NCI-H748 (cell line): Measurements from ENCODE around the gene SMPDL3B.
"Not testable (repeated sequence)": the region's sequence is repeated elsewhere in the genome, so short reads cannot be mapped to it uniquely, and the experiment has no call there.

ENCODE experiments used
- DNase-seq: peaks from one replicate; lab custom pipeline; 2025; ENCODE audit not compliant: unreplicated experiment; lab: John Stamatoyannopoulos, UW

SMPDL3B gene

DNA sequence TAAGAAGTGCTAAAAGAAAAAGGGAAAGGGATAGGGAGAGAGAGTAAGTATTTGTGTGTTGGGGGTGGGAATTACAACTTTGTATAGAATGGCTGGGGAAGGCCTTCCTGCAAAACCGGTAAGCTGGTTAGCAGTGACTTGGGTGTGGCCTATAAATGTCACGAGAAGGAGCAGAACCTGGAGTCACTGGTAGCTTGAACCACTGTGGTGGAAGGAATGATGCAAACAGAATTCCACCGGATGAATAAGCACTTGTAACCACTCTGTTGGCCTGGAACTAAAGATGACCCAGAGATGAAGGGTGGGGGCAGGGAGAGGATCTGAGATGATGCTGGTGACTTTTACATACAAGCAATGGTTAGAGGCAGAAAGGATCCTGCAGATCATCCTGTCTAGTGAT lies 33.9 kb downstream of the SMPDL3B start:
- DNase-seq = no peak

DNA sequence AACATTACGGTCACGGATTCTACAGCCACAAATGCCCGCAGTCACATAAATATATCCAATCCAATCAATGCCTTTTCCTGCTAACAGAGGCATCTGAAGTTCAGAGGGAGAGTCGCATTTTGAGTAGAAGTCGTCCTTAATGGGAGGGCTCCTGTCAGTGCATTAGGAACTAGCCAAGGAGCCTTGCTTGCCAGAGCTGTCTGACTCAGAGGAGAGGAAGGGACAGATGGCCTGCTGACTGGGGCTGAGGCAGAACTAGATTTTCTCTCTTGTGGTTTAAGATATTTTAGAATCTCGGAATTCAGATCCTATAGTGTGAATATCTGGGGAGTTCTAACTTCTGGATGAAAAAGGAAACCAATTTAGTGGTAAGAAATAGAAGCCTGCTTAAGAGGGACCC lies 35.6 kb downstream of the SMPDL3B start:
- DNase-seq = no peak

DNA sequence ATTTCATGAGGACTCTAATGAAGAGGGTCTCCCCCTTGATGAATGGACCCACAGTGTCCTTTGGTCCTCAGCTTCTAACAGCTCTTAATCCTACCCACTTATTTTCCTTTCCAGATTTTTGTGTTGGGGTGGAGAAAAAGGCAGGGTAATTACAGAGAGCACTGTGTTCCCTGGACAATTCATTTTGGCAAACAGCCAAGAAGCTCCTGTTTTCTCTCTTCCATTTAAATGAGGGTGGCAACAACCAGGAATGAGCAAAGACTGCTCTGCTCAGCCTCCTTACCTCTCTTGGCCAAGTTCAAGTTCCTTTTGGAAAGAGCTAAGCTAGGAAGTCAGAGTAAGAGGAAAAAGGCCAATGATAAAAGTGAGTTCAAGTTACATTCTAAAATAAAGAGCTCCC lies 36.9 kb downstream of the SMPDL3B start:
- DNase-seq = peak; percentile 69

DNA sequence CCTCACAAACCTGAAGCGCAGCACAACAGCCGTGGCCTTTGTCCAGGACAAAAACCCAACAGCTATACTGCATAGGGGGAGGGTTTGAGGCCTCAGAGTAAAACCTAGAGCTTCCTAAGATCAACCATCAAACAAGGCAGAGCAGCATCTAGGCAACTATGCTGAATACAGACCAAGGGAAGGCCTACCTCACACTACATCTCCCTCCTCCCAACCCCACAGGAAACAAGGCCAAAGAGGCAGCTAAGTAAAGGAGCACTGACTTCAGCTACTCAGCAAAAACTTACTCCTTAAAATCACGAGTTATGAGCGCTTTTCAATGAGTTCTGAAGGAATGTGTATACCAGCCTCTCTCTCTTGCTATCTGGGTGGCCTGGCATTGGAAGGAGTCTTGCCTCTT lies 37.3 kb downstream of the SMPDL3B start:
- DNase-seq = no peak

DNA sequence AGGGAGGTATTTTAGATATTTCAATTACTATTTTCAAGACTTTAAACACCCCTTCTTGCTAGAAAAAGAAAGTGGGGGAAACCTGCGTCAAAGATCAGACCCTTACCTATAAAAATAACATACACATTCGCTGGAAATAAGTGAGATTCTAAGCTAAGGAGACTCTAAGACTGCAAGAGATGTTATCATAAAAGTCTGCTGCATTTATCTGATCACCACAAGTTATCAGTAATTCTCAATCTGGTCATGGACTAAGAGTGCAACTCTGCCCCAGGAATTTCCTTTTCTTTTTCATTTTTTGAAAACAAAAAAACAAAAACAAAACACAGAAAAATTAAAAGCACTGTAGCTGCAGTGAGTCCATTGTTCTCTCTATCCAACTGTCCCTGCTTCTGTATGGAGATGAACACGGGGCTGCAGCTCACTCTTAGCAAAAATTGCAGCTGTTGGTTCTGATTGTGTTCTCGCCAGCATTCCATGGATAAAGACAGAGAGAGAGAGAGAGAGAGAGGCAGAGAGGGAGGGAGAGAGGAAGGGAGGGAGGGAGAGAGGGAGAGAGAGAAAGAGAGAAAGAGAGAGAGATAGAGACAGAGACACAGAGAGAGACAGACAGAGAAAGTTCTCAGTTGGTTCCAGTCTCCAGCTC lies 39.1 kb downstream of the SMPDL3B start:
- DNase-seq = no peak

DNA sequence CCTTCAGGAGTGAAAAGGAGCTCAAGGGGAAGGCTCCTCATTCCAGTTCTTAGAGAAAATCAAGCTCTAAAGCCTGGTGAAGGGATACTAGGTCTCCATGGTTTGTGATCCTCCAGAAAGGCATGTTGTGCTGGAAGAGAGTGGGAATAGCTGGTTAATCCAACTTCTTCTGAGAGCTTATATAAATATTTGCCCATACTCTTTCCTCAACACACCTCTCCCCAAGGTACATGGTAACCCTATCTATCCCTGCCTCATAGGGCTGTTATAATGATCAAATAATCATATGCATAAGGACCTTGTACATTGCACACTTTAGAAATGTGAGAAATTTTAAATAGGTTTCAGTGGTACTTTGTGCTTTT lies 39.6 kb downstream of the SMPDL3B start:
- no peak for DNase-seq

DNA sequence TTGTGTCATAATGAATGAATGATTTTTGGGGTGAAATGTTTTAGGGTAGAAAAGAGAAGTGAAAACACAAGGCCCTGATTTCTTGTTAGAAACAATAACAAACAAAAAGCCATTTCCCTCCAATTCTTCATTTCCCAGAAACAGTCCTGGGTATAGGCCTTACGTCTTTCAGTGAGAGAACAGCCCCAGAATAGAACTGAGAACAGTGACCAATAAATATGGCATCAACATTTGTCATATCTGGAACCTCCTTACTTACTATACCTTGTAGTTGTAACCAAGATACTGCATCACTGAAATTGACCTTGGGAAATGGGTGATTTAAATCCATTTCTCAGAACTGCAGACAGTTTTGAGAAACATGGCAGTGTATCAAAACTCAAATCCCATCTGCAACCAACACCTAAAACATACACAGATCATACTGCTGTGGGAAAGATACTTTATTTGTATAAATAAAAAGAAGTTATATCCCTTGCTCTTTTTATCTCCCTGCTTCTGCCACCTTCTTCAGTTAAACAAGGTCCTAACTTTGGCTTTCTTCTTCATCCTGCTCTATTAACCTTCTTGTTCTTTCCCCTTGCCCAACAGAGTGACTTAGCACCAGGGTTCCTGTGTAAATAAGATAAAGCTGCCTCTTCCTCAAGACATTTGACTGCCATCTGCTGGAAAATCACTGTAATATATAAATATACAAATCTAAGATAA lies 44.5 kb downstream of the SMPDL3B start:
- peak; percentile 21 for DNase-seq

DNA sequence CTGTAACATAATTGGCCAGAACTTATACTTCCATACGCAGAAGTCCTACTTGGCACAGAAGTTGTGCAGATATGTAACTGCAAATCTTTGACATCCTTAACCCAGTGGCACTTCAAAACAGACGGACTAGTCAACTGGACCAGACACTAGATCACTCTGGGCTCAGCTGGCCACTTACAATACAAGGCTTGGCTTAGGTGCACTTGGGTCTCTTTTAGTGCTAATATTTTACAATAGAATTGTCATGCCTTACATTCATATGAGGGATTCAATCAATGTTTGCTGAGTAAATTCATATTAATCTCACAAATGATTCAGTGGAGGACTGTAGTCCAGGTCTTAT lies 45.0 kb downstream of the SMPDL3B start:
- no peak for DNase-seq

DNA sequence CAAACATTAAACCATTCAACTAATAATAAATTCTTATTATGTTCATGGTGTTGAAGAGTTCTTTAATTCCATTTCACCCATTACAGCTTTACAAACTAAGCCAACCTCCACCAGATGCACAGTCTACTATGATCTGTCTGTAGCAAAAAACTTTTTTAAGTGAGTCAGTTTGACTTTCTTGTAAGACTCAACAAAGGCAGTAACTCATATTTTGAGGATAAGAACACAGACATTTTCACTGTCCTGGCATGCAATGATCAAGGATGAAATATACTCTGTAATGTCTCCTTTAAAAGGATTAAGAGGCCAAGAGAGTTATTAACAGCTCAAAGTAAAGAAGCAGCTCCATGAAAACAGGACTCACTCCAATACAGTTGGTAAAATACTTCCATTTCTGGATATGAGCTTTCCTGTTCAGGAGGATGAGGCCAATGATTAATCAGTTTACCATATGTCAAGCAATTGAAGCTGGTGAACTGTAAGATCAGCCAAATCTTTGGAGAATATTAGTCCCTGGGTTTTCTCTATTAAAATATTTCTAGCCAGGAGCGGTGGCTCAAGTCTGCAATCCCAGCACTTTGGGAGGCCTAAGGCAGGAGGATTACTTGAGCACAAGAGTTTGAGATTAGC lies 45.5 kb downstream of the SMPDL3B start:
- no peak for DNase-seq

DNA sequence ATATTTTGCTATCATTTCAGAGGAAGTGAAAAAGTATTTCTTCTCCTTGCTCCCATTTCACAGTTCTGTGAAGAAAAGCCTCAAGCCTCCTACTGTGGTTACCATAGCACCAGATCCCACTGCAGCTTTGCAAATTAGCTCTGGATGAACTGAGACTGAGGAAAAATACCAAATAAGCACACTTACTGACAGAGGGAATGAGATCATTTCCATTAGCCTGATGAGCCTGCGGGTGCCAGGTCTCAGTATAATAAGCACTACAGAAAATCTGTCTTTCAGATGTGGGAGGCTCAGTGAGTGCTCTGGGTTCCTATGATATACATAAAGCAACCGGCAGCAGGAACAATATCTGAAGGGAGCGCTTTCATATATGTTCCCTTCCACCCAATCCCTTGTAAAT lies 46.3 kb downstream of the SMPDL3B start:
- no peak for DNase-seq

DNA sequence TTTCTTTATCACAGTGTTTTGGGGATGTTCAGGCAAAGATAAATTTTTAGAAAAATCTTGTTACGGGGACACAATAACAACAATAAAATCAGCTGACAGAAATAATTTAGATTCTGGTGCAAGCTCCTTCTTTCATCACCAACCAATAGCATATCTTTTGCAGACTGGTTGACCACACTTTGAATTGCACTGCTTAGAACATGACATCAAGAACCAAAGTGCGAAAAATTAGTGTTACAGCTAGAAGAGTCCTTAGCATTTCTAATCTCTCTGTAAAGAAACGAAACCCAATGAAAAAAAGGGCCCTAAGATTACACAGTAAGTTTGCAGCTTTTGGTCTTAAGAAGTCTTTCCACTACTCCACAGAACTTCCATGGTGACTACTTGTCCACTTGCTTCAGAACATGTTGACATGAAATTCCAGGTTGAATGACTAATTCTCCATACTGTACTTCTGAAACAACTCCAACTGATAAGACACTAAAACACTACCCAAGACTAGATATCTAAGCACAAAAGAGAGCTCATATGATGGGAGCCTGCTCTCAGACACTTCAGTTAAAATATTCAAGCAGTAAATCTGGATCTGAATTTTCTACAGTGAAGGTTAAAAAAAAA lies 56.2 kb downstream of the SMPDL3B start:
- DNase-seq = no peak

DNA sequence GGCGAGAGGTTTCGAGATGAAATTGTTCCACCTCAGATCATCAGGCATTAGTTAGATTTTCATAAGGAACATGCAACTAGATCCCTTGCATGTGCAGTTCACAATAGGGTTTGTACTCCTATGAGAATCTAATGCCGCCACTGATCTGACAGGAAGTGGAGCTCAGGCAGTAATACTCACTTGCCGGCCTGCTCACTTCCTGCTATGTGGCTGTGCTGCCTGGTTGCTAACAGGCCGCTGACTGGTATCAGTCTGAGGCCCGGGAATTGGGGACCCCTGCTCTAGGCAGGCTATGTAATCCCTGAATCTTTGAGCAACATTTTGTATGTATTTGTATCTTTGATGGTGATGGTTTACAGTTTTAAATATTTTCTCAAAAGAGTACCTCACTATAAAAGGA lies 57.5 kb downstream of the SMPDL3B start:
- no peak for DNase-seq

DNA sequence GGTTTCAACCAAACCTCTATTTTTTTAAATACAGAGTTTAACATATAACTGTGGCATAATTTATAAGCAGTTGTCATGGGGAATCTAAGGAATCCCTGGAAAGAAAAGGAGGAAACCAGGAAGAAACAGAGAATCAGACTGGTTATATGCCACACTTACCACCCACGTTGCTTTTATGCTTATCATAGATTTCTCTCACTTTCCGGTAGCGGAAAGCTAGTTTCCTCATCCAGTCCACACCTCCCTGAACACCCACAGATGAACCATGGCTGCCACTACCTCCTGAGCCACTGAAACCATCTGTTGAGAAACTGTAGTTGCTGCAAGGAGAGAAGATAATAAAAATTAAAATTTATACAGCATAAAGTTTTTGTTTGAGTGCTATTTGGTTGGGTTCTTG lies 58.4 kb downstream of the SMPDL3B start:
- DNase-seq = no peak

DNA sequence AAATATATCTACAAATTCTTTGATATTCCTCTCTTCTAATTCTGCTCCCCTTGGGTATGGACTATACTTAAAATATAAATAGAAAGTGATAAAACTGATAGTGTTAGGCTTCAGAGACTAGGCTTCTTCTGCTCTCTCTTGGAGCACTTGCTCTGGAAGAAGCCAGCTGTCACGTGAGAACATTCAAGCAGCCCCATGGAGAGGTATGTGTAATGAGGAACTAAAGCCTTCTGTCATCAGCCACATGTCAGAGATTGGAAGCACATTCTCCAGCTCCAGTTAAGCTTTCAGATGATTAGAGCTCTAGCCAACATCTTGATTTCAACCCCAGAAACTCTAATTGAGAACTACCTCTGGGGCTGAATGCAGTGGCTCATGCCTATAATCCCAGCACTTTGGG lies 59.3 kb downstream of the SMPDL3B start:
- no peak for DNase-seq

DNA sequence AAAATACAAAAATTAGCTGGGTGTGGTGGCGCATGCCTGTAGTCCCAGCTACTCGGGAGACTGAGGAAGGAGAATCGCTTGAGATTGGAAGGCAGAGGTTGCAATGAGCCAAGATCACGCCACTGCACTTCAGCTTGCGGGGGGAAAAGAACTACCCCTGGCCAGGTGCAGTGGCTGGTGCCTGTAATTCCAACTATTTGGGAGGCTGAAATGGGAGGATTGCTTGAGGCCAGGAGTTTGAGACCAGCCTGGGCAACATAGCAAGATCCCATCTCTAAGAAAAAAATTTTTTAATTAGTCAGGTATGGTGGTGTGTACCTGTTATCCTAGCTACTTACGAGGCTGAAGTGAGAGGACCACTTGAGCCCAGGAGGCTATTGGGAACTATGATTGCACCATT lies 59.7 kb downstream of the SMPDL3B start:
- DNase-seq = not testable (repeated sequence)

DNA sequence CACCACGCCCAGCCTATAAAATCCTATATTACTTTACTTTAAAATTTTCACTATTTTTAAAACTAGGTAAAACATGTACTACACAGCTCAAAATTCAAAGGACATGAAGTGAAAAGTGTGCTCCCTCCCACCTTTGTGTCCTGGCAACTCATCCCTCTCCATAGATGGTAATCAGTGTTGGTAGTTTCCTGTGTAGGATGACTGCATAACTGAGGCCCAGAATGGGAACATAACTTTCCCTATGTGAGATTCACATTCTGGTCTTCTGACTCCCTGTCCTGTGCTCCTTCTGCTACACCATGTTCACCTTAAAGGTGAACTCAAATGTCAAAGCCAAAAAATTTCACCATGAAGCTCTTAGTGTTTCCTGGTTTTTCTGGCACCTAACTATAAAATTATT lies 64.3 kb downstream of the SMPDL3B start:
- DNase-seq = no peak

DNA sequence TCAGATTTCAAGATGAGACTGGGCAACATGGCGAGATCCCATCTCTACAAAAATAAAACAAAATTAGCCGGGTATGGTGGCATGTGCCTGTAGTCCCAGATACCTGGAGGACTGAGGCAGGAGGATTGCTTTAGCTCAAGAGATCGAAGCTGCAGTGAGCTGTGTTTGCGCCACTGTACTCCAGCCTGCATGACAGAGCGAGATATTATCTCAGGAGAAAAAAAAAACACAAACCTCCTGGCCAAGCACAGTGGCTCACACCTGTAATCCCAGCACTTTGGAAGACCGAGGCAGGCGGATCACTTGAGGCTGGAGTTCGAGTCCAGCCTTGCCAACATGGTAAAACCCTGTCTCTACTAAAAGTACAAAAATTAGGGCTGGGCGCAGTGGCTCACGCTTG lies 67.8 kb downstream of the SMPDL3B start:
- DNase-seq = no peak

DNA sequence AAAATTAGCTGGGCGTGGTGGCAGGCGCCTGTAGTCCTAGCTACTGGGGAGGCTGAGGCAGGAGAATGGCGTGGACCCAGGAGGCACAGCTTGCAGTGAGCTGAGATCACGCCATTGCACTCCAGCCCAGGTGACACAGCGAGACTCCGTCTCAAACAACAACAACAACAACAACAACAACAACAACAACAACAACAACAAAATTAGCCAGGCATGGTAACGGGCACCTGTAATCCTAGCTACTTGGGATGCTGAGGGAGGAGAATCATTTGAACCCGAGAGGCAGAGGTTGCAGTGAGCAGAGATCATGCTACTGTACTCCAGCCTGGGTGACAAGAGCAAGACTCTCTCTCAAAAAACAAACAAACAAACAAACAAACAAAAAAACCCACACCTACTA lies 68.3 kb downstream of the SMPDL3B start:
- DNase-seq = not testable (repeated sequence)
